ENCODE measurements around the gene LOXL4.

GRCh38 chr10:98296524-98296923, 28.5 kb upstream of the LOXL4 start:
- TF ChIP-seq EP300 (IDR thresholded peaks at IDR 0.05), result no peak
- TF ChIP-seq CTCF (IDR thresholded peaks at IDR 0.05), result no peak
- TF ChIP-seq POLR2A (IDR thresholded peaks at IDR 0.05), result no peak
